ENCODE measurements around the gene MPC1.
"Not testable (repeated sequence)": the region's sequence is repeated elsewhere in the genome, so short reads cannot be mapped to it uniquely, and the experiment has no call there.

Gene MPC1

DNA sequence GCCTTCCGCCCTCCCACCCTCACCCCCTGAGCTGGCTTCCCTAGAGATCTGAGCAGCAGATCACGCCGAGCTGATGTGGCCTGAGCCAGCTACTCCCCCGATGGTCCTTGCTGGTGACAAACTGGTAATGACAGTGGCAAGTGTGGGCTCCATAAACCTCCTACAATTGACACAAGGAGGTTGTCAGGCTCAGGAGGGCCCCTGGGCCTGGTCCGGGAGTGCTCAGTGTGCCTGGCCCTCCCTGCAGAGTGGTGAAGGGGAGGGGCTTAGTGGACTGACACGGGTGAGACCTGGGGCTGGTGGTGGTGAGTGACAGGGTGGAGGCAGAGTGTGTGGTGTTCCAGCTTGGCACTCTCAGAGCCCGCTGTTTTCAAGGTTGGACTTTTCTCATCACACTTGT lies 22.6 kb upstream of the MPC1 start:
- DNase-seq = no peak

DNA sequence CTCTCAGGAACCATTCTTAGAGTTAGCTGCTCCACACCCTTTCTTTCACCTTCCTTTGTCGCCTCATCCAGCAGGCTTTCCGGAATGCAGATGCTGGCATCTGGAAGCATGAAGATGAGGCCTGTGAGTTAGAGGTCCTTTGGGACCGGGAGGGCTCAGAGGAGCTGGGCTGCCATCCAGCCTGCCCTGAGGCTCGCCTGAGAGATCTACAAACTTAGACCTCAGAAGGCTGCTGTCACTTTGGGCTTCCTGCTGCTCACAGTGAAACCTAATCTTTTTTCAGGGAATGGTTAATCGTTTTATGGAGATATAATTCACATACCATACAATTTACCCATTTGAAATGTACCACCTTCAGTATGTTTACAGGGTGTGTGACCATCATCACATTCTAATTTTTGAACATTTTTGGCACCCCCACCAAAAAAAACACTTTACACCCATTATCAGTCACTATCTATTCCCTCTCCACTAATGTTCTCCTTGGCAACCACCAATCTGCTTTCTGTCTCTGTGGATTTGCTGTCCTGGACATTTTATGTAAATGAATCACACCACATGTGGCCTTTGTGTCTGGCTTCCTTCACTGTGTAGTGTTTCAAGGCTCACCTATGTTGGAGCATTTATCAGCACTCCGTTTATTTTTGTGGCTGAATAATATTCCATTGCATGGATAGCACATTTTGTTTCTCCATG lies 20.0 kb upstream of the MPC1 start:
- DNase-seq = no peak

DNA sequence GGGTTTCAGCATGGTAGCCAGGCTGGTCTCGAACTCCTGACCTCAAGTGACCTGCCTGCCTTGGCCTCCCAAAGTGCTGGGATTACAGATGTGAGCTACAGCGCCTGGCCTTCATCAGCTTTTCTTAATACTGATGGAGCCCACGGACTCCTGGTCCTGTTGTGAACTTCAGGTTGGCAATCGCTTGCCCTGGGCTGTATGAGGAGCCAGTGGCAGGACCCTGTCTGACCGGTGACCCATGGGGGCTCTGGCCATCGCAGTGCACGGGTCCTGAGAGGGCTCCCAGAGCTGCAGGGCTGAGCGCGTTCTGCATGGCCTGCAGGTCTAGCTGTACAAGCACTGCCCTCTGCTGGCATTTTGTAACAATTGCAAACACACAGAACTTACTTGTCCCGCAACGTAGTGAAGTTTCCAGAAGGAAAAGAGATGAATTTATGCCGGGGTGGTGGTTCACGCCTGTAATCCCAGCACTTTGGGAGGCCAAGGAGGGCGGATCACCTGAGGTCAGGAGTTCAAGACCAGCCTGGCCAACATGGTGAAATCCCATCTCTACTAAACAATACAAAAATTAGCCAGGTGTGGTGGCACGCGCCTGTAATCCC lies 18.0 kb upstream of the MPC1 start:
- peak; percentile 32 to 62 for DNase-seq

DNA sequence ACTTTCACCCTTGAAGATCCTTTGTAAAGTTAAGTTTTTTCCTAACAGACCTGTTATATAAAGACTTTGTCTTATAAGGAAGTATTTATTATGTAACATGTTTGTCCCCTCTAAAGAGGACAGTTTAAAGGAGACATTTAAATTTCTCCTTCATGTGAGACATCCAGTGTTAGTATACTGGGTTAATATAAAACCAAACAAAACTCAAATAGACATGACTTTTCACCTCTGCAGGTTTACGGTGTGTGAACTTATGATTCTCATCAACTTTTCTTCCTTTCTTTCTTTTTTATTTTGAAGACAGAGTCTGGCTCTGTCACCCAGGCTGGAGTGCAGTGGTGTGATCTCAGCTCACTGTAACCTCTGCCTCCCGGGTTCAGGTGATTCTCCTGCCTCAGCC lies 17.4 kb upstream of the MPC1 start:
- DNase-seq = no peak

DNA sequence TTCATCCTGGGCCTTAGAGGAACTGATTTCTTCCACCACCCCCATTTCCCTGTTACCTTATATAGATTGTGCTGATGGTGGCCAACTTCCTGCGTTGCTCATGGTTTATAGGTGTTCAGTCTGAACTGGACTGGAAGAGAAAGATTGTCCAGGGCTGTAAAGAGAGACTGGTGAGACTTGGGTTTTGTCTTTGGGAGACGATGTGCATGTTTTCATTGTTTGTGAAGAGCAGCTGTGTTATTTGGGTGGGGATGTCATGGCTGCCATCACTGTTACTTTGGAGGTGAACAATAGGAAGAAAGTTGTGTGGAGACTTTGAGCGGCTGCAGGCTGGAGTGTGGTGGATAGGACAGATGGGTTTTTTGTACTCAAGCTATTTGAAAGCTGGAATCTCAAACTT lies 15.6 kb upstream of the MPC1 start:
- no peak for DNase-seq

DNA sequence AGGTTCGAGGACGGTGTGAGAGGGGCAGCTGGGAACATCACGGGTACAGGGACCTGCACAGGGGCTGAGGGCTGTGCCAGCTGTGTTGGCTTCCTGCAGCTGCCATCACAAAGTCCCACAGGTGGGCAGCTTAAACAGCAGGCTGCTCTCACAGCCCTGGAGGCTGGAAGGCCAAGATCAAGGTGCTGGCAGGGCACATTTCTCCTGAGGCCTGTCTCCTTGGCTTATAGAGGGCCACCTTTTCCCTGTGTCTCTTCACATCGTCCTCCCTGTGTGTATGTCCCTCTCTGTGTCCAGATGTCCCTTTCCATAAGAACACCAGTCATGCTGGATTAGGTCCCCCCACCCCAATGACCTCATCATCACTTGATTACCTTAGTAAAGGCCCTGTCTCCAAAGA lies 15.1 kb upstream of the MPC1 start:
- DNase-seq = no peak

DNA sequence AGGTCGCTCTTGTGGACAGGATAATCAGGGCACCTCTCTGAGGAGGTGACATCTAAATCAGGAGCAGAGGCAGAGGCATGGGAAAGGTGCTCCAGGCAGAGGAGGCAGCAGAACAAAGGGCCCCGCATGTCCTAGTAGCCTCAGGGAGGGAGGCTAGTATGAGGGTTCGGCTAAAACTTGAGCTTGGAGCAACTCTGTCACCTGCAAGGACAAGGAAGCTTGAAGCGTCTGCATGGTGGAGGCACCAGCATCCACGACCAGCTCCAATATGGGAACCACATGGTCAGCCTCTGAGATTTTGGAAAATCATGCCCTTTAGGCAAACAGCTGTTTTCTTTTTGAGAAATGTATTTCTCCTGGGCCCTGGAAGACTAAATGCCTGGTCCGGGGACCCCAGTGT lies 13.0 kb upstream of the MPC1 start:
- DNase-seq = no peak

DNA sequence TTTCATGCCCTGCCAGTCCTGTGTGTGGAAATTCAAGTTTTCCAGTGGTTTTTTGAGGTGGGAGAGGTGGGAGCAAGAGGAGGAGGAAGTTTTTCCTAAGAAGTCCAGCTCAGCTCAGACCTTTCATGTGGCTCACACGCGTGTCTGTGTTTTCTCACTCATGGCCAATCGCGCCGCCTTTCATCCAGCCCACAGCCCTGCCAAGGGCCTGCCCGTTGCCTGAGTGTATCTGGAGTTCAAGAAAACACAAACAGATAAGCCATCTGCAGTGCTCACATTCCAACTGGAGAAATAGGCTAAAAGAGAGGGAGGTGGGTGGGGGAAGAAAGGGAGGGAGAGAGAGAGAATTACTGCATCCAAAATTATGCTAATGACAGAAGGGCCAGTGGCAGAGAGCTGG lies 12.6 kb upstream of the MPC1 start:
- no peak for DNase-seq

DNA sequence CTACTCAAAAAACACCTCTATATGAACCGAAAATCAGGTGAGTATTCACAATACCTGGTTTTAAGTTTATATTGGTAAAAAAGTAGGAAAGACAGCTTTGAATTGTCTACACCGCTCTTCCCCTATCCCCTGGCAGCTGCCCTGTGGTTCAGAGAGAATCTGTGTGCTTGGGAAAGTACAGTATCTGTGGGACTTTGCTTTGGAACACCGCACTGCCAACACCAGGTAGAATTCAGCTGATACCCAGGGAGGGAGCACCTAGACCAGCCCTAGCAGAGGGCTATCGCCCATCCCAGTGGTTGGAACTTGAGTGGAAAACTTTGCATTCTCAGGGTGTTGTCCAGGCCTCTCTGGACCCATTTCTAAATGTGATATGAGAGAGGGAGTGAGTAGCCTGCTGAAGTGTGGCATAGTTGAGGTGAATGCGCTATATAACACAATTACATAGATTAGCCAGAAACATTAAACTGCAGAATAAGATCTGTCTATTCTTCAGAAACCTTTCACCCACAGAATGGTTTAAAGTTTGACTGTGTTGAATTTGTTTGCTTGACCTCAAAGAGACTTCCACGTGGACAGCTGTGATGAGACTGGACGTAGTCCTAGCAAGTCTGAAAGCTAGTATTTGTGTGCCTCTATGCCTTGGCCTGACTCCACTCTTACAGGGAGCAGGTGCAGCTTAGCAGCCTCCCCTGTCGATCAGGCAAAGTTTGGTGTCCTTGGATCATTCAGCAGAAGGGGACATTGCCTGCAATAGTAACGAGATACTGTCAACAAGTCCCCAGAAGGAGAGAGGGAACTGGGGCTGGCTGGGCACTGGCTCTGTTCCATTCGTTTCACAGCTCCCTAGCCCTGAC lies 11.5 kb upstream of the MPC1 start:
- DNase-seq = no peak

DNA sequence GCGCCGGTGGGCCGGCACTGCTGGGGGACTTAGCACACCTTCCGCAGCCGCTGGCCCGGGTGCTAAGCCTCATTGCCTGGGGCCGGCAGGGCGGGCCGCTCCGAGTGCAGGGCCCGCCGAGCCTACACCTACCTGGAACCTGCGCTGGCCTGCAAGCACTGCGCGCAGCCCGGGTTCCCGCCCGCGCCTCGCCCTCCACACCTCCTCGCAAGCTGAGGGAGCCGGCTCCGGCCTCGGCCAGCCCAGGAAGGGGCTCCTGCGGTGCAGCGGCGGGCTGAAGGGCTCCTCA lies 10.7 kb upstream of the MPC1 start:
- no peak for DNase-seq

DNA sequence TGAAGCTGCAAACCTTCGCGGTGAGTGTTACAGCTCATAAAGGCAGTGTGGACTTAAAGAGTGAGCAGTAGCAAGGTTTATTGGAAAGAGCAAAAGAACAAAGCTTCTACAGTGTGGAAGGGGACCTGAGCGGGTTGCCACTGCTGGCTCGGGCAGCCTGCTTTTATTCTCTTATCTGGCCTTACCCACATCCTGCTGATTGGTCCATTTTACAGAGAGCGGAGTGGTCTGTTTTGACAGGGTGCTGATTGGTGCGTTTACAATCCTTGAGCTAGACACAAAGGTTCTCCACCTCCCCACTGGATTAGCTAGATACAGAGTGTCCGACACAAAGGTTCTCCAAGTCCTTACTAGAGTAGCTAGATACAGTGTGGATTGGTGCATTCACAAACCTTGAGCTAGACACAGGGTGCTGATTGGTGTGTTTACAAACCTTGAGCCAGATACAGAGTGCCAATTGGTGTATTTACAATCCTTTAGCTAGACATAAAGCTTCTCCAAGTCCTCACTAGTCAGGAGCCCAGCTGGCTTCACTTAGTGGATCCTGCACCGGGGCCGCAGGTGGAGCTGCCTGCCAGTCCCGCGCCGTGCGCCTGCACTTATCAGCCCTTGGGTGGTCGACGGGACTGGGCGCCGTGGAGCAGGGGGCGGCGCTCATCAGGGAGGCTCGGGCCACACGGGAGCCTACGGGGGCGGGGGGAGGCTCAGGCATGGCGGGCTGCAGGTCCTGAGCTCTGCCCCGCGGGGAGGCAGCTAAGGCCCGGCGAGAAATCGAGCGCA lies 10.2 kb upstream of the MPC1 start:
- not testable (repeated sequence) for DNase-seq

DNA sequence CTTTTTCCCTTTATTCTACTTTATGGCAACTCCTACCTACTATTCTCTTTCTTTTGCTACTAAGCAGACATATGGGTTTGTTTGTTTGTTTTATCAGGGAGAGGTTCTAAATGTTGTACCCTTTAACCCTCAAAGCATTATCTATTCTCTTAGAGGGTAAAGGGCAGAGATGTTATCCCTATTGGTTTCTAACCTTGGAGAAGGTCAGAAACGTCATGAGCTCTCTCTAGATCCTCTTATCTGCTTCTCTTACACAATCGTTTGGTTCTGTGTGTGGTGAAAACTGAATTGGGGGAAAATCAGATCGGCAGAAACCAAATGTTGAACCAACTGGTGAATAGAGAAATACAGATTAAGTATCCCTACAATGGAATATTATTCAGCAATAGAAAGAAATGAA lies 6.4 kb upstream of the MPC1 start:
- no peak for DNase-seq

DNA sequence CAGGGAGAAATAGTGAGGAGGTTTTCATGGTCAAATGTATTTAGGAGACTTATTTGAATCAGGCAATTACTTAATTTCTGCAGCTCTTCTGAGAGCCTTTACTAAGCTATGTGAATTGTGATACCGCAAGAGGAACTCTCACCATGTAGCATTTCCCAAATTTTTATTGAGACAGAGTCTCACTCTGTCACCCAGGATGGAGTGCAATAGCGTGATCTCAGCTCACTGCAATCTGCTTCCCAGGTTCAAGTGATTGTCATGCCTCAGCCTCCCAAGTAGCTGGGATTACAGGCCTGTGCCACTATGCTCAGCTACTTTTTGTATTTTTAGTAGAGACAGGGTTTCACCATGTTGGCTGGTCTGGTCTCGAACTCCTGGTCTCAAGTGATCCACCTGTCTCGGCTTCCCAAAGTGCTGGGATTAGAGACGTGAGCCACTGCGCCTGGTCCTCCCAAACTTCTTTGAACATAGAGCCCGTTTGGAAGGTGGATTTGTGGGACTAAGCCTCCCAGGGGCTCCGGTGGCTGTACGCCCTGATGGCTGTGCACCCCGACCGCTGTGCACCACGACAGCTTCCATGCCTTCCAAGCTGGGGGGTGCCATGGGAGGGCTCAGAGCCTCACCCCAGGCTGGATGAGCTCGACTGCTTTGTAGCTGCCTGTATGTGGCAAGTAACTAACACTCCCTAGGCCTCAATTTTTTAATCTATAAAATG lies 5.7 kb upstream of the MPC1 start:
- no peak for DNase-seq

DNA sequence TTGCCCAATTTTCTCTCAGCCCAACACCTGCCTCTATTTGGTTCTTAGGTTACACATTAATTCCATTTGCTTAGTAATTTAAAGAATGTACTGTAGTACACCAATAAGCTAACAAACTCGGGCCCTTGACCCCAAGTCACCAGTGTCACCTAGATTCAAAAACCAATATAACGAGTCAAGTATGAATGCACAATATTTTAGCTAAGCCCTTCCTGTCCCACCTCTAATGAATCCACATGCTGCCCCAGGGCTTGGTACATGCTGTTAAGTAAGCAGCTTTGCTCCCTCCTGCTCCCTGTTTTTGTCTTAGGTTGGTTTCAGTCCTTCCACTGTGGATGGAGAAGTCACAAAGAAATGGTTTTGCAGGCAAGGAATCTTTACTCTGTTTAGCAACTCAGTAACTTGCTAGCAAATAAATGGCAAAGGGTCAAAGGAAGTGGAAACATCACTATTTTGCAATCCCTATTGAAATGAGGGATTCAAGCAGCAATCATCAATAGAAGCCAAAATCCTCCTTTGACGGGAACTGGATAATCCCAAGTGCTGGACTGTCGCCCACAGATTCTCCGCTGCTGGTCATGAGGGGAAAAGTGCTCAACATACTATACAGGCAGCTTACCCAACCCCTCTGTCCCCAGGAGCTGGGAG lies 5.0 kb upstream of the MPC1 start:
- no peak for DNase-seq

DNA sequence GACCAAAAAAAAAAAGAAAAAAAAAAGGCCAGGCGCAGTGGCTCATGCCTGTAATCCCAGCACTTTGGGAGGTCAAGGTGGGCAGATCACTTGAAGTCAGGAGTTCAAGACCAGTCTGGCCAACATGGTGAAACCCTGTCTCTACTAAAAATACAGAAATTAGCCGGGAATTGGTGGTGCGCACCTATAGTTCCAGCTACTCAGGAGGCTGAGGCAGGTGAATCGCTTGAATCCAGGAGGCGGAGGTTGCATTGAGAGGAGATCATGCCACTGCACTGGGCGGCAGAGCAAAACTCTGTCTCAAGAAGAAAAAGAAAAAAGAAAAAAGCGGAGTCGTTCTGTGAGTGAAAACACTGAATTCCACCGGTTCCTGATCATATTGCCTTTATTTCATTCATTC lies 4.4 kb upstream of the MPC1 start:
- DNase-seq = not testable (repeated sequence)

DNA sequence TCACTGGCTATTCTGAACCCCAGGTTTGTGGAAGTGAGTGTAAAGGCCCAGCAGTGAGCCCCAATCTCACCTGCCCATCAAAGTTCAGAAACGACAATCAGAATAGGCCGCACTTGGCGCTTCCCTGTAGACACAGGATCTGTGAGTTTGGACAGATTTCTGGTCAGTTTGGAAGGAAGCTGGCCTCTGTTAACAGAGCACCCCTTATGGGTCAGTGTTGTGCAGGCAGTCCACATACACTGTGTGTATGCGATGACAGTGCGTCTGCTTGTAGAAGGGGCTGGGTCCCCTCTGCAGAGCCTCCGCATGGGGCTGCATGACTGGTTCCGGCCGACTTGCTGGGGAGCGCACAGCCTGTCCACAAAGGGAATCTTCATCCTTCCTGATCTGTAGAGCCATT lies 3.4 kb upstream of the MPC1 start:
- DNase-seq = no peak

DNA sequence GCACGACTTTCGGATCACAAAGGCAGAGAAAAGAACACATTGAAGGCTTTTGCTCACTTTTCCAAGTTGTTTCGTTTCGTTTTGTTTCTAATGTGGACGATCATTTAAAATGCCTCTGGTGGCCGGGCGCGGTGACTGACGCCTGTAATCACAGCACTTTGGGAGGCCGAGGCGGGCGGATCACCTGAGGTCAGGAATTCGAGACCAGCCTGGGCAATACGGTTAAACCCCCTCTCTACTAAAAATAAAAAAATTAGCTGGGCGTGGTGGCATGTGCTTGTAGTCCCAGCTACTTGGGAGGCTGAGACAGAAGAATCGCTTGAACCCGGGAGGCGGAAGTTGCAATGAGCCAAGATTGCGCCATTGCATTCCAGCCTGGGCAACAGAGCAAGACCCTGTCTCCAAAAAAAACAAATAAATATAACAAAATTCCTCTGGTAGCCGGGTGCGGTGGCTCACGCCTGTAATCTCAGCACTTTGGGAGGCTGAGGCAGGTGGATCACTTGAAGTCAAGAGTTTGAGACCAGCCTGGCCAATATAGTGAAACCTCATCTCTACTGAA lies 1.1 kb upstream of the MPC1 start:
- peak in 1 of 2 experiments; percentile 61 for DNase-seq

DNA sequence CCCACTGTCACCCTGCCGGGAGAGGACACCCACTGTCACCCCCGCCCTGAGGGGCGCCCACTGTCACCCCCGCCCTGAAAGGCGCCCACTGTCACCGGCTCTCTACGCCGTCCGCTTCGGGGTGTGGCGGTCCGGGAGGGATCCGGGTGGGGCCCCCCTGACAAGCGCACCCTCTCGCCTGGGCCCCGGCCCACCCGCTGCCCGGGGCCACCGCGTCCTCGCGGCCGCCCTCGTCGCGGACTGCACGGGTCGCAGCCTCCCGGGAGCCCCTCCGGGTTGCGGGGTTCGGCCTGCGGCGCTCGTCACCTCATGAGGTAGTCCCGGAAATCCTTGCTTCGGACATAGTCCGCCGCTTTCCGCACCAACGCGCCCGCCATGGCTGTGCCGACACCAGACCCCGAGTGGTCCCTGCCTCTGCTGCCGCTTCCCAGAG lies 224 bp downstream of the MPC1 start:
- no peak for DNase-seq

DNA sequence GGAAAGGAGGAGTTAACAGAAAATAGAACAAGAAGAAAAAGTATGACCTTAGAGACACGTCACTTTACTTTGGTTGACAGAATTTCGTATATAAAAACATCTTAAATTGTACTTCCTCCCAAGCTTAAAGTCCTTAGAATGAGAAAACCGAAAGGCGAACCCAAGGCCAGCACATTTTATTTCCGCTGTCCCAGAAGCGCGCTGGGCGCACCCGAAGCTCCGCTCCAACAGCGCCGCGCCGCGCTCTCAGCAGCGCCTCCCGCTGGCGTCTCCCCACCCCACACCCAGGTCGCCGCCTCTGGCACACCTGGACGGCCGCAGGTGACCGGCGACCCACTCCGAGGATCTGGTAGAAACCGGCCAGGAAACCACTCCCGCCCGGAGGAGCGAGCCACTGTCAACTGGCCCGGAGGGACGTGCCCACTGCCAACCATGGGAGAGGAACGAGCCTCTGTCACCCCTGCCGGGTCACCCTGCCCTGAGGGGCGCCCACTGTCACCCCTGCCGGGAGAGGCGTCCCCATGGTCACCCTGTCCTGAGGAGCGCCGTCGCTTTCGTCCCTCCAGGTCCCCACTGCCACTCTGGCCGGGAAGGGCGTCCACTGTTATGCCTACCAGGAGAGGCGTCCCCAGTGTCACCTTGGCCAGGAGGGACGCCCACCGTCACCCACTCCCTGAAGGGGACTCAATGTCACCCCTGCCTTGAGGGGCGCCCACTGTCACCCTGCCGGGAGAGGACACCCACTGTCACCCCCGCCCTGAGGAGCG lies 824 bp downstream of the MPC1 start:
- DNase-seq = peak; percentile 31 to 76

DNA sequence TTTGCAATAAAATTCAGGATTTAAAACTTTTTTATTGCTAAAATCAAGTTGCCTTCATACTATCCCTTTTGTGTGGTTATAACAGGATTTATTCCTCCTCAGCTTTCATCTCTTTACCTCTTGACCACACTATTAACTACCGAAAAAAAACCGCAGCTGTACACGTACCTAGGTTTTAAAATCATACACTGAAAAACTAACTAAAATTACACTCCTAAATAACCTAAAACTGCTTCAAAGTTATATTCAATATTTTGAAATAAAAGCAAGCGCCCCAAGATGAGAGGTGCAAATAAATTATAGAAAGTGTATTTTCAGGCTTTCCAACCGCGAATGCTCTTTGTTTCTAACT lies 1.4 kb downstream of the MPC1 start:
- no peak for DNase-seq

DNA sequence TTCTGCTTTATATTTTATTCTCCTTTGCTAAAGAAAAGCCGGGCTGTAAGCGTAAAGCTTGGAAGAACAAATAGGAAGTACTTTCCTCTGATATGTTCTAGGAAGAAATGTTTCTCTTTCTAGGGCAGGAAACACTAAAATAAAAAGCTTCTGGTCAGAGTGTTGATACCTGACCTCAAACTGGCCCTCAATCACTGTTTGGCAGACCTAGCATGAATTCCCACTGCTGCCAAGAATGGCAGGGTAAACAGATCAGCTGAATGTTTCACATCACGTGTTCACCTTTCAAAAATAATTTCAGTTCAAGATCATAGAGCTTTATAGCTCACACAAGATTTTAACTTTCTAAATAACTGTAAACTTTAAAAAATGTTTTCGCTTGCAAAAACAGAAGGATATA lies 2.9 kb downstream of the MPC1 start:
- no peak for DNase-seq
